DMS53 treated with DMSO at 0.1 percent for 48 hours (cell line): ENCODE data around the gene SLC2A8.

Experiments used
- DNase-seq: peaks from one replicate; lab custom pipeline; 2025; ENCODE audit not compliant: unreplicated experiment; lab: John Stamatoyannopoulos, UW

Gene SLC2A8

DNA sequence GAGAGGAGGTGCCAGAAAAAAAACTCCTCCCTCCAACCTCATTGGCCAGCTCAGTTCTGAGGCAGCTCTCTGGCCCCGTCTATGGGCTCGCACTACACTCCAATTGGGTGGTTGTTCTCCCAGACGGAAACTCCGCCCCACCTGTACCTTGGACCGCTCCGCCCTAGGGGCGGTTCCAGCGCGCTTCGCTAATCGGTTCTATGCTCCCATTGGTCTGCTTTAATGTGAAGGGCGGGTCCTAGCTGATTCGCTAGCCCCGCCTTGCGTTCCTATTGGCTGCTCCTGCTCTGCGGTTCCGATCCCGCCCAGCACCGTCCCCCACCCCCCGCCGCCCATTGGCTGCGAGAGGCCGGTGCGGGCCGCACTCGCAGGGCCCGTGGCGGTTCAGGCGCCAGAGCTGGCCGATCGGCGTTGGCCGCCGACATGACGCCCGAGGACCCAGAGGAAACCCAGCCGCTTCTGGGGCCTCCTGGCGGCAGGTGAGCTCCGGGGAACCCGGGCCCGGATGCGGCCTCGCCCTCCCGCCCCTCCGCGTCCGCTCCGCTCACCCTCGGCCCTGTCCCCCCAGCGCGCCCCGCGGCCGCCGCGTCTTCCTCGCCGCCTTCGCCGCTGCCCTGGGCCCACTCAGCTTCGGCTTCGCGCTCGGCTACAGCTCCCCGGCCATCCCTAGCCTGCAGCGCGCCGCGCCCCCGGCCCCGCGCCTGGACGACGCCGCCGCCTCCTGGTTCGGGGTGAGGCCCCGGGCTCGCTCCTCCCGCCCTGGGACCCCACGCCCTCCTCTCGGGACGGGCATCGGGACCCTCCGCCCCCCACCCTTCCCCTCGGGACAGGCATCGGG is at the start of gene SLC2A8:
TSS of gene SLC2A8 (plus strand) at position 362 of the 838 bp plus-strand sequence. CDS start at position 424, 62 bp downstream.
- DNase-seq: peak; percentile 98

GRCh38 chr9:127347831-127348776 is 48.9 kb upstream of the SLC2A8 start:
- peak; percentile 72 for DNase-seq

DNA sequence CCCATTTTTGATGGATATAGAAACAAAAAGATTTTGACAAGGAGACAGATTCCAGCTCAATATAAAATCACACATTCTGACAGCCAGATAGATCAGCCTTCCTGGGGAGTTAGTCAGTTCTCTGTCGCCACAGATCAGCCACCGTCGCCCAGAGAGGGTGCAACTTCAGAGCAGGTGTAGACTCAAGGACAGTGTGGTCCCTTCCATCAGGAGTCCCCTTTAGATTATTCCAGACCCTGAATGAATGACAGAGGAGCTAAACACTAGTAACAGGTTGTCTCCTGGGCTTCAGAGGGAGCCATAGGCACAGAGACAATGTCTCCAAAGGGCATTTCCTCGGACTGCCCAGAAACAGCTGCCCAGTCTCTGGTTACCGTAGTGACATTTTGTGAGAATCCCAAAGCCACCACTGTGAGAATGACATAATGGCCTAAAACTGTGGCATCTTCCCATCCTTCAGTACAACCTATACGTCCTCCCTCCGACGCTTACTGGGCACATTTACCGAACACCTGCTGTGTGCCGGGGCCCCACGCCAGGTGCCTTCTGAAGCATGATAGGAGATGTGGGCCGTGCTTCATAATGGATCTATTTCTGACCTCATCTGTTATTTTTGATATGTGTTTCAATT is 47.4 kb upstream of the SLC2A8 start:
- DNase-seq: peak; percentile 58

DNA sequence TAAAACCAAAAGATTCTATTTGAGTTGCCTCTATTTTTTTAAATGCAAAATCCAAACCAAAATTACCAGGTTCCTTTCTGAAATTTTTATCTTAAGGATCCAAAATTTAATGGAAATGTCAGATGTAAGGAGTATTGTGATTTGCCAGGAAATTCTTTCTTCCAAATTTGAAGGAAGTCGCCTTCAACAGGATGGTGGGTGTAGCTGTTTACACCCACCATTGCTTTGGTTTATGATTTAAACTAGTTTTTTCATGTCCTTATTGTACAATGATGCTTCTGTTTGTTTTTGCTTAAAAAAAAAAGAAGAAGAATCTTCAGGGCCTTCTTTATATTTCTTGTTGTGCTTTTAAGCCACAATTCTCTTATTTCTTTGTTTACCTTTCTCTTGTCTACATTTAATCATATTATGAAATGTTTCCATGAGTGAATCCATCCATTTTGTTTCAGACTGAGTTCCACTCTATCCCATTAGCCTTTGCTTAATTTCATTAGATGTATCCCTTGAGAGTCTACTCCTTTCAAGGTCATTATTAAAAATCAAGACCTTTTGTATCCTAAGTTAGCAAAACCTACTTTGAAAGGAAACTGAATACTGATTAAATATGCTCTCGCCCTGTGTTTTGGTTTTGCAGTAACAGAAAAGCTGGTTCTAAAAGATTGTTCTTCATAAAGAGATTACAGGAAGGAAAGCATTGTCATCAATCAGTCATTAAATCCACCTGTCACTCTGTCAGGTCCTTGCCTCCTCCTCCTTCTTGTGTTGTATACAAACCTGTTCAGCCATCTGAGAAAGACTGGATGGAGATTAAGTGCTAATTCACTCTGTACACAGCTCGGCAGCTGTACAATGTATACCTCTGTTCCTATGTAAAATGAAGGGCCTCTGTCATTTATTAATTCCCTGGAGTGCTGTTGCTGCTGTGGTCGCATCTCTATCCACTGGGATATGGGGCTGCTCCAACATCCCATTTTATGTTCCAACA is 45.5 kb upstream of the SLC2A8 start:
- DNase-seq: peak; percentile 88

DNA sequence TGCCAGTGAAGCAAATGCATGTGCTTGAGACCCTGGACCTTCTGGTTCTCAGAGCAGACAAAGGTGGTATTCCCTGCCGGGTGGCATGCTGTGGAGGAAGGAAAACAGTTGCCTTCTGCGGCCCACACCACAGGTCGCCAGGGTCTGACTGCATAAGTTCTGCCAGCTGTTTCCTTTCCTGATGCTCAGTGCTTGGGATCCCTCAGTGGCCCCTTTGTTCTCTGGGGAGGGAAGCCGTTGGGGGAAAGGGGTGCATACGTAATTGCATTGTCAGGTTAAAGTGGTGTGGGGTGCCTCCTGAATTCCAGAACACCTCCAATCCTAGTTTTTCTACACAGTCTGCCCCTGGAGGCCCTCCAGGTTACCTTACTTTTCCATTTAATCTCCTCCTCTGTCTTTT is 43.1 kb upstream of the SLC2A8 start:
- DNase-seq: no peak

DNA sequence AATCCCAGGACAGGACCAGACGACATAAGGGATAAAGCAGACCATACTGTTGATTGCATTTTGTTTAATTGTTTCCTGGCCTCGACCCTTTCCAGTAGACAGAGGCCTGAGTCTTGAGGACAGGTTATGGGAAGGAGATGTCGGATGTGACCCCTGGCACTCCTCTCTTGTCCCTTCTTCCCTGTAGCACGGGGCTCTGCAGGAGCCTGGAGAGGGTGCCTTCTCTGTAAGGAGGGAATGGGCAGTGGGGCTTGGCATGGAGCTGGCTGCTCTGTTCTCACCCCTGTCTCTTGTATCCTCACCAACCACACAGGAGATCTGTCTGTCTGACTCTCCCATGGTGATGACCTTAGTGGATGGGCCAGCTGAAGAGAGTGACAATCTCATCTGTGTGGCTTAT is 40.1 kb upstream of the SLC2A8 start:
- DNase-seq: no peak

DNA sequence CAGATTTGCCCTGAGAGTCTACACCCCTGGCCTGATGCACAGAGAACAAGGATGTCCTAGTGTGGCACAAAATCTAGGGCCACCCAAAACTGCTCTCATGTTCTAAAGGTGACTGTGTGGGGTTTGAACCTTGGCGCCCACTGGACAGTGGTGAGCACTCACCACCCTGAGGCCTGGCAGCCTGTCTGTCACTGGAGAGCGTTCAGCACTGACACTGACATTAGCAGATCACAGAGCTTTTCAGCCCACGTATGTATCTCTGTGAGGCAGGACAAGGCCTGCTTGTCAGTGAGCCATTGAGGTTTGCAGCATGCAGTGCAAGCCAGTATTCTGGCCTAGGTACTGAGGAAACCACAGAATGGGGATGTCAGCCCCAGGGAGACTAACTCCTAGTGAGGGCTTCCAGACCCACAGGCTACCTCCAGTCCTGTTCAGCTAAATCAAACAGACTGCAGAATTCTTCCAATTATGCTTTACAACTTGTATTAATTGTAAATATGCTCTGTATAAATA is 38.9 kb upstream of the SLC2A8 start:
- no peak for DNase-seq

- no peak for DNase-seq
These were observed 38.2 kb upstream of the SLC2A8 start for GRCh38 chr9:127358770-127359169.

DNA sequence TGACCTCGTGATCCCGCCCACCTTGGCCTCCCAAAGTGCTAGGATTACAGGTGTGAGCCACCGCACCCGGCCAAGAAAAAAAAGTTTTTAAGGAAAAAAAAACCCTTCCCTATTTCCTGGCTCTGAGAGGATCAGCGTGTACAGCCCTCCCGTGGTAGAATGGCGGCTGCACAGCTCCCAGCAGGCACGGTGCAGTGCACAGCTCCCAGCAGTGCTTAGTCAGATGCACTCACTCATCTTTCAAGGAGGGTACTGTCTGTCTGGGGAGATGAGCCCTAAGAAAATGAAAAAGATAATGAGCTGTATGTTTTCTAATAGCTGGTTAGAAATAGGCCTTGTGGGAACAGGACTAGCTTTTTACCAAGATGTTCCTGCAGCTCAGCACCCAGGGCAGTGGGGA is 36.7 kb upstream of the SLC2A8 start:
- DNase-seq: no peak

GRCh38 chr9:127360829-127361228 is 36.1 kb upstream of the SLC2A8 start:
- DNase-seq: no peak

- no peak for DNase-seq
These were observed 35.4 kb upstream of the SLC2A8 start for GRCh38 chr9:127361561-127361960.

DNA sequence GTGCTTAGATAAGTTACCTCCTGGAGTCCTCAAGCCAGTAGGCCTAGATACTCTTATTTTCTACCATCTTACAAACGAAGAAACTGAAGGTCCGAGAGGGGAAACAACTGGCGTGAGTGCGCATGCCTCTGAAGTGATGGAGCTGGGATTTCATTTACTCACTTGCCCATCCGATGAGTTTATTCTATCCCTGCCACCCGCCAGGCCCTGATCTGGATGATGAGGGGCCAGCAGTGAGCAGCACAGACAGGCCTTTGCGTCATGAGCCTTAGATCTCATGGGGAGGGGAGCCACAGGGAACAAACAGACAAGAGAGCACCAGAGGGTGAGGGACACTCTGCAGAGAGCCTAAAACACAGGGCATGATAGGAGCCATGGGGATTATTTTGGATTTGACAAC is 34.1 kb upstream of the SLC2A8 start:
- no peak for DNase-seq

DNA sequence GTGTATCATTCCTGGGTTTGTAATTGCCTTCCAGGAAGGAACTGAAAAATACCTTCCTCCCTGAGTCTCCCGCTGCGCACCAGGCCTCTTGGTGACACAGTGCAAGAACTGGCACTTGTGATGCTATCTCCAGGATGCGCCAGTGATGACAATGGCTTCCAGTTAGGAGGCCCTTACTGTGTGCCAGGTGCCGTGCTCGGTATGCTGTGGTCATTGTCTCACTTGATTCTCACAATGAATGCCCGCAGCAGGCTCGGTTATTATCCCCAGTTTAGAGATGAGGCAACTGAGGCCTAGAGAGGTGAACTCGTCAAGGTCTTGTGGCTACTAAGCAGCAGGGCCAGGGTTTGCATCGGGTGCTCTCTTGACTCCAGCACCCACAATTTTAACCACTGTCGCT is 31.5 kb upstream of the SLC2A8 start:
- DNase-seq: no peak

DNA sequence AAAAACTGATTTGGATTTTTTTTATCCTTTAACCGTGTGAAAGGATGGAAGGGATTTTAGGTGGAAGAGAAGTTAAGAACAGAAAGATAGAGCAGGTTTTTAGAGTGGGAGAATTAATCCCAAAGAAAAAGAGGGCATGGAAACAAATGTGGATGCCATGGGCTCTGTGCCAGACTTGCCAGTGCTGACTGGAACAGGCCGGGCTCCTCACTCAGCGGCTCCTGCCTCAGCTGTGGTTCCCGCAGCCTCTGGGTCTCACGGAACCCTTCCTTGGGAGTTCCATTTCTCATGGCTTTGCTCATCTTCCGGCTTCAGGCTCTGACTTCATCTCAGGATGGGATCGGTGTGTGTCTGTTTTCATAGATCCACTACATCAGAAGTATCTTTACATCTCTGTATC is 30.4 kb upstream of the SLC2A8 start:
- DNase-seq: no peak

DNA sequence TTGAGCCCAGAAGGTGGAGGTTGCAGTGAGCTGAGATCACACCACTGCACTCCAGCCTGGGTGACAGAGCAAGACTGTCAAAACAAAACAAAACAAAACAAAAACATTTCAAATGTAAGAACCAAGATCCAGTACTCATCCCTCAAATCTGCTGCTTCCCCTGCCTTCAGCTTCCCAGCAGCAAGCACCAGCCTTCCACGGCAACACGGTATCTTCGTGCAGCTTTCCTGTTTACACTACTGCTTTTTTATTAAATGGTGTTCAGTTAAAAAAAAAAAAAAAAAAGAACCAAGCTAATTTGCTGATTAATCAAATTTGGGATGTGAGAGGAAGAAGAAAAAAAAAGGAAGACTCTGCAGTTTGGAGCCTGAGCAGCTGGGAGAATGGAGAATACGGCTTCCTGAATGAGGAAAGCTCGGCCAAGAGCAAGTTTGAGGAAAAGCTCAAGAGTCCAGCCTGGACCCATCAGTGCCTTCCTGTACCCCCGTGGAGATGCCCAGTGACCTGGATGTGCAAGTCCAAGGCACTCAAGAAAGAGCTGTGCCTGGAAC is 28.0 kb upstream of the SLC2A8 start:
- DNase-seq: no peak

DNA sequence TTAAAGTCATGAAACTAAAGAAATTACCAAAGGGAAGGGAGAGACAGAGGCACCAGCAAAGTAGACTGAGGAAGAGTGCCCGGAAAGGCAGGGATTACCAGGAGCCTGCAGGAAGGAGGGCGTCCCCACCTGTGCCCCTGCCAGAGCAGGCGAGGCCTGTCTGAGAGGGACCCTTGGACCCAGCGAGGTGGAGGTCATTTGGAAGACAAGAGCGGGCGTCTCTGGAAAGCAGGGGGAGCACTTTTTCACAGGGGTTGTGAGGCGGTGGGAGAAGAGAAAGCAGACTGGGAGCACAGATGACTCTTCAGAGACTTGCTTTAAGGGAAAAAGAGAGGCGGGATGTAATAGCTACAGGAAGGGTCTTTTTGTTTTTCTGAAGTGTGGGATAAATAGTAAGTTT is 27.5 kb upstream of the SLC2A8 start:
- DNase-seq: no peak

DNA sequence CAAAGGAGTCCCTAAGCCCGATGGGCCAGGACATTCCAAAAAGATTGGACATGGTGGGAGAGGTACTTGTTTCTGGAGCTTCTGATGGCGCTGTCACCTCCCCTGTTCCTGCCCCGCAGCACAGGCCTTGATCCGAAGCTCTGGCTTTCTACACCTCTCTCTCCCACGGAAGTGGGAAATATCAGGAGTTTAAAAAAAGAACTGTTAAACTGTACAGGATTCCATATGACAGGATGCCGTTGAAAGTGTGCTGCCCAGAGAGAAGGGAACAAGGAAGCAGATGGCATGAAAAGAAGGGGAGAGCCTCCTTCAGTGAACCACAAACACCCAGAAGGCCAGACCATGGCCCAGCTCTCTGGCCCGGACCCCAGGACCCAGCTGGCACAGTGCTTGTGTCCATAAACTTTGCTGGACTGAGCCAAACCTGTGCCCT is 26.8 kb upstream of the SLC2A8 start:
- no peak for DNase-seq

DNA sequence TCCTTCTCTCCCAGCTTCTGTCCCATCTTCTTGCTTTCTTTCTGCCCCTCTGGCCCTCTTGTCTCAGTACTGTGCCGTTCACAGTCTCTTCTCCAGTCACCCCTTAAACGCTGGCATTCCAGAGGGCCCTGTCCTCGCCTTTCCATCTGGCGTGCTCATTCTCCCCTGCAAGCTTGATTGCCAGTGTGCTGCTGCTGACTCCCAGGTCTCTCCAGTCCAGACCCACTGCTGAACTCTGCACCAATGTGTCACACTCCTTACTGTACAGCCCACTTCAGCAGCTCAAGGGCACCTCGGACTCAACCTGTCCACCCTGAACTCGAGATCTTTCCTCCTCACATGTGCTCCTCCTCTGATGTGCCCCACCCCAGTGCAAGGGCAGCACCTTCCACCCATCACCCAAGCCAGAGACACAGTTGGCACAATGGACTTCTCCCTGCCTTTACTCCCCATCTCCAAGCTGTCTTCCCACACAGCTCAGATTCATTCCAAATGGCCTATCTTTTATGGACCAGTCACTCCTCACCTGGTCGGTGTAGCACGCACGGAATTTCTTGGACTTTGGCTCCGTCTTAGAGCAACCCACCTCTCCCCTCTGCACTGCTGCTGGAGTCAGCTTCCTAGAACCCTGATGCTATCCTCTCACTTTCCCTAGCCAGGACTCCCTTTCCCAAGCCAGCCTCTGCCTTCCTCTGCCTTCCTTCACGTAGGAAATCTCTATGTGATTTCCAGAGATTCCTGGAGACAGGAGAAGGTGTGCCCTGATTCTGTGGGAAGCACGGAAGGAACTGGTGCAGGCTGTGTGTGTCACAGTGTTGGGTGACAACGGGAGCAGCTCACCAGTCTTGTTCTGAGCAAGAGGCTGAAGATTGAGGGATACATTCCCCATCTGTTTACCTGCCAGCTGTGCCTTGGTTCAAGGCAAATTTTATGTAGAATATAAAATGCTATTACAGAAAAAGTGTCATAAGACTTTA is 26.0 kb upstream of the SLC2A8 start:
- no peak for DNase-seq

DNA sequence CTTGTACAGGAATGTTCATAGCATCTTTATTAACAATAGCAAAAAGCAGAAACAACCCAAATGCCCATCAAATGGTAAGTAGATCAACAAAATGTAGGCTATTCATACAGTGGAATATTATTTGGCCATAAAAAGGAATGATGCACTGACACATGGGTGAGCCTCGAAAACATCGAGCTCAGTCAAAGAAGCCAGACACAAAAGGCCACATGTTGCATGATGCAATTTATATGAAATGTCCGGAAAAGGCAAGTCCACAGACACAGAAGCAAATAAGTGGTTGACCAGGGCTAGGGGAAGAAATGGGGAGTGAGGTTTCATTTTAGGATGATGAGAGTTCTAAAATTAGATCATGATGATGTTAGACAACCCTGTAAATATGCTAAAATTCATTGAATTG is 16.5 kb upstream of the SLC2A8 start:
- DNase-seq: no peak
